ENCODE measurements around the gene GCFC2.

DNA sequence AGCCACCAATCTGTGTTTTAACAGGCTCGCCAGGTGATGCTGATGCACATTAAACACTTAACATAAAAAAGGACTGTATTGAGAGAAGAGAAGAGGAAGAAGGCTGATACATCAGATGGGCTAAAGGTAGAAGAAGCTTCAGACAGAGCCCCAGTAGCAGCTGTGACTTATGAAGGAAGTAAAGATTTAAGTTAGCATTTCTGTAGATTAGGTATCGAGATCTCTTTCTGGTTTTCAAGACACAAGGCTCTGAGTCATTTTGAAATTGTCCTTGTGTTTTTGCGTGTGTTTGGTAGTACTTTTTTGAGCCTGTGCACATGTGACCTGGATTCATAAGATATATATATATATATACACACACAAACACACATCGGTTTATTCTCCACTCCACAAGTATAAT is 40.6 kb upstream of the GCFC2 start:
- TF ChIP-seq, protein P1, sequence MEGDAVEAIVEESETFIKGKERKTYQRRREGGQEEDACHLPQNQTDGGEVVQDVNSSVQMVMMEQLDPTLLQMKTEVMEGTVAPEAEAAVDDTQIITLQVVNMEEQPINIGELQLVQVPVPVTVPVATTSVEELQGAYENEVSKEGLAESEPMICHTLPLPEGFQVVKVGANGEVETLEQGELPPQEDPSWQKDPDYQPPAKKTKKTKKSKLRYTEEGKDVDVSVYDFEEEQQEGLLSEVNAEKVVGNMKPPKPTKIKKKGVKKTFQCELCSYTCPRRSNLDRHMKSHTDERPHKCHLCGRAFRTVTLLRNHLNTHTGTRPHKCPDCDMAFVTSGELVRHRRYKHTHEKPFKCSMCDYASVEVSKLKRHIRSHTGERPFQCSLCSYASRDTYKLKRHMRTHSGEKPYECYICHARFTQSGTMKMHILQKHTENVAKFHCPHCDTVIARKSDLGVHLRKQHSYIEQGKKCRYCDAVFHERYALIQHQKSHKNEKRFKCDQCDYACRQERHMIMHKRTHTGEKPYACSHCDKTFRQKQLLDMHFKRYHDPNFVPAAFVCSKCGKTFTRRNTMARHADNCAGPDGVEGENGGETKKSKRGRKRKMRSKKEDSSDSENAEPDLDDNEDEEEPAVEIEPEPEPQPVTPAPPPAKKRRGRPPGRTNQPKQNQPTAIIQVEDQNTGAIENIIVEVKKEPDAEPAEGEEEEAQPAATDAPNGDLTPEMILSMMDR (IDR thresholded peaks at IDR 0.05 in 2 of 3, conservative IDR thresholded peaks at IDR 0.05 in 1 of 3; ENCODE audit: borderline replicate concordance in 1 of 3, insufficient read depth in 1 of 3, low read depth in 2 of 3, low read length in 2 of 3) = no peak
- no peak for TF ChIP-seq CEBPB (IDR thresholded peaks at IDR 0.05; ENCODE audit: low read depth)
- TF ChIP-seq POLR2A (IDR thresholded peaks at IDR 0.05; ENCODE audit: borderline replicate concordance, extremely low read depth, insufficient read depth, insufficient read length) = no peak

Measured in HCT116 (cell line).